Tongue (tissue), 2 donors: Measurements from ENCODE around the gene GRID2. TPM values are rescaled to one million over a fixed set of nuclear protein-coding genes. Genes with fewer than 3 reads are reported as not detected.
"Not testable (repeated sequence)": the region's sequence is repeated elsewhere in the genome, so short reads cannot be mapped to it uniquely, and the experiment has no call there.

Source experiments
- DNase-seq: peaks from one replicate; pipeline ENCODE4 v3.0.0-alpha.2; 2015
- total RNA-seq: library from RNA; depleted of rRNA; stranded (reverse); fragments of >200 nt; gene quantifications from one replicate; pipeline ENCODE4 v1.2.3, GENCODE V29; 2014

GRID2 gene
- 1.6 TPM for total RNA-seq

DNA sequence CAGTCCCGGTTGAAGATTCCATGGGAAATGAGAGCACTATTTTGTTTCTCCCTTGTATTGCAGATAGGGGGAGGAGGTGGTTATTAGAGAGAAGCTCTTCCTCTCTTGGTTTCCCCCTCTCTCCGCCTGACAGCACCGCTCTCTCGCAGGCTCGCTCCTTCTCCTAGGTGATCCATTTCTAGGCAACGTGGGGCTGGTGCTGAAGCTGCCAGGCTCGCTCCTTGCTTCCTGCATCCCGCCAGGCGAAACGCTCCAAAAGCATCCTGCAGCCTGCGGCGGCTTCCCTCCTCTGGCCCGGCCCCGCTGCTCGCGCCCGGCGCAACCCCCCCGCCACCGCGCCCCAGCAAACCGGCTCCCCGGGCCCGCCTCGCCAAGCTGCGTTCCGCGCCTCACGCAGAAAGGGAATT is at the start of gene GRID2:
TSS of gene GRID2 (plus strand) at position 346 of the 407 bp plus-strand sequence.
- DNase-seq, result peak; percentile 40

DNA sequence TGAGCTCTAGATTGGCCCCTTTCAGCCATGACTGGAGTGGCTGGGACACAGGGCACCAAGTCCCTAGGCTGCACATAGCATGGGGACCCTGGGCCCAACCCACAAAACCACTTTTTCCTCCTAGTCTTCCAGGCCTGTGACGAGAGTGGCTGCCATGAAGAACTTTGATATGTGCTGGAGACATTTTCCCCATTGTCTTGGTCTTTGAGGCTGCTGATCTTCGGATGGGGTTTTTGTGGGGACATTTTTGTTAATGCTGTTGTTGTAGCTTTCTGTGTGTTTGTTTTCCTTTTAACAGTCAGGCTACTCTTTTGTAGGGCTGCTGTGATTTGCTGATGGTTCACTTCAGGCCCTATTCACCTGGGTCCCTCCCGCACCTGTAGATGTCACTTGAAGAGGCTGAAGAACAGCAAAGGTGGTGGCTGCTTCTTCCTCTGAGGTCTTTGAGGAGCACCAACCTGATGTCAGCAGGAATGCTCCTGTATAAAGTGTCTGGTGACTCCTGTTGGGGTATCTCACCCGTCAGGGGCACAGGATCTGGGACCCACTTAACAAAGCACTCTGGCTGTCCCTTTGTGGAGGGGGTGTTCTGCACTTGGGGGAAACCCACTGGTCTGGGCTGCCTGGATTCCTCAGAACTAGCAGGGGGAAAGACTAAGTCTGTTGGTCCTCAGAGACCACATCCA is 49.6 kb upstream of the GRID2 start:
- DNase-seq, result no peak

DNA sequence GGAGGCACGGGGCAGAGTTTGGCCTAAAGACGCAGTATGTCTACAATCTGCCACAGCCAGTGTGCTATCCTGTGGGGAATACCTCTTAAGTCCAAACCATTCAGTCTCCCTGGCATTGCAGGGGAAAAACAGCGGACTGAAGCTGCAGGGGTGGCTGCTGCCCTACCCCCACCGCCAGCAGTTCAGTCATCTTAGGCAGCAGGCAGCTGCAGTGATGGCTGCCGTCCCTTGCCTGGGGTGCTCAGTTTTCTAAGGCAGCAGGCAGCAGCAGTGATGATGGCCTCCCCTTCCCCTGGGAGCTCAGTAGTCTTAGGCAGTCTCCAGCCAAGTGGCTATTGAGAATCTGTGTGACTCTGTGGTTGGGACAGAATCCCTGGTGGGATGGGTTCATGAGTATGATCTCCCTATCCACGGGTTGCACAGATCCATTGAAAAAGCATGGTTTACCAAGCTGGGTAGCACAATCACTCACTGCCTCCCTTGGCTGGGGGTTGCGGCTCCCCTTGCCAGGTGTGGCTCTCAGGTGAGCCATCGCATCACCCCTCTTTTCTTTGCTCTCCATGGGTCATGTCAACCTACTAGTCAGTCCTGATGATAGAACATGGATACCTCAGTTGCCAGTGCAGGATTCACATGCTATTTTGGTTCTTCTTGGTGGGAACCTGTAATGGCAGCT is 48.9 kb upstream of the GRID2 start:
- DNase-seq, result no peak

DNA sequence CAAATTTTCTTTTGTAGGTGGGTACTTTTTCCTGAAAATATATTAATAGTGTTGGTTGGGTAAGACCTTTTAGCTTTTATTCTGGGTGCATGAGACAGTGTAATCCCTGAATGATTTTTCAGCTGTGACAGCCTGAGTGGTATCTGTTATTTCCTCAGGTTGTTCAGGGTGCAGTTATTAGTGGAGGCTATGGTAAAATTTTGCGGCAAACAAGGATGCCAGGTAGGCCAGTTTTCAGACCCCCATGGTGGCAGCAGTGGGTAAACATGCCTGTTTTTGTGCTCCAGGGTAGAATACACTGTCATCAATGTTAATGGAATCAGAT is 47.9 kb upstream of the GRID2 start:
- DNase-seq, result no peak

DNA sequence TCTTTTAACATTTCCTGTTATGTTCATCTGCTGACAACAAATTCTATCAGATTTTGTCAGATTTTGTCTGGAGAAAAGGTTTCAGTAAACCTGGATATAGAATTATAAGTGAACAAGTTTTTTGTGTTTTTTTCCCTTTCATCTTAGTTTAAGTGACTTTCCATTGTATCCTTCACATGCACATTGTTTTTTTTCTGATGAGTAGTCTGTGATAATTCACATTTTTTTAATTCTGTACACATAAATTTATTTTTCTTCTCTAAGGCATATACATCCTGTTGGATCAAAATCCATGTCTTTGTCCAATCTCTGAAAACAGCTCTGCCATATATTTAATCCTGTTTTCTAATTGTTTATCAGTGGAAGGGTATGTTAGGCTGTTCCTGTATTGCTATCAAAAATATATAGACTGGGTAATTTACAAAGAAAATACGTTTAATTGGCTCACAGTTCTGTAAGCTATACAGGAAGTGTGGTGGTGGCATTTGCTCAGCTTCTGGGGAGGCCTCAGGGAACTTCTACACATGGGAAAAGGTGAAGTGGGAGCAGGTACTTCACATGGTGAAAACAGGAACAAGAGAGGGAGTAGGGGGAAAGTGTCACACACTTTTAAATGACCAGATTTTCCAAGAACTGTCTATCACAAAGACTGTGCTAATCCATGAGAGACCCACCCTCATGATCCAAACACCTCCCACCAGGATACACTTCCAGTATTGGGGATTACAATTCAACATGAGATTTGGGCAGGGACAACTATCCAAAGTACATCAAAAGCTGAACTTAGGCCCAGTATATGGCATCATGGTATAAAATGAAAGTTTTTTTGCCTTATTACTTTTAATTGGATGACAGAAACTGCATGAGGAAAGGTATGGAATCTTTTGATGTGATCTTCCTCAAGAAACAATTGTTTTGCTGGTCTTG is 45.6 kb upstream of the GRID2 start:
- DNase-seq, result no peak

DNA sequence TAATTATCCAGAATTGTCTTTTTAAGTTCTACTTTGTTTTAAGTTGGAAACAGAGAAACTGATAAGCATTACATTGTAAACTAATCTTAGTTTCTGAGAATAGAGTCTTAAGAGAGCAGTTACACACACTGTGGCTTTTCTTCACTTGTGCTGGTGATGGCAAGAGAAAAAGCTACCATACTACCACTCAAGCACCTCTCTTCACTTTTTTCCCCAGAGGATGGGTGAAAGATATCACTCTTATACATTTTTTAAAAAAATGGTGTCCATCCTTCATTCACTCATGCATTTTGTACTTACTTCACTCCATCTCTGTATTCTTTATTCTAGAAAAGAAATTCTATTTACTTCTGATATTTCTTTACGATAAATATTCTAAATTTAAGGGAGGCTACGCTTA is 42.5 kb upstream of the GRID2 start:
- no peak for DNase-seq

DNA sequence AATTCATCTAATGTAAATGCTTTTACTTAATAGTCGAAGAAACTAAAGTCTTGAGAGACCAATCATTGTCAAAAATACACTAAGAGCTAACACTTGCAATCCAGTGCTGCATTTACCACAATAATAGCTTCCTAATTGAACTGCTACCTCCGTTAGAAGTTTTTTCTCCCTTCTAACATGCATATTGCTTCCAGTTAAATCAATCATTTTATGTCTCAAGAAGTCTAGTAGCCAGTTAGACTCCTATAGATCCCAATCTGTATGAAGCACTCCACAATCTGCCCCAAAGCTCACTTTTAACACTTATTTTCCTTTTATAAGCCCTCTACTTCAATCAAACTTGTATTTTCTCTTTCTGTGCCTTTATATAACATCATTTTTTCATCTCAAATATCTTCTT is 41.4 kb upstream of the GRID2 start:
- no peak for DNase-seq

DNA sequence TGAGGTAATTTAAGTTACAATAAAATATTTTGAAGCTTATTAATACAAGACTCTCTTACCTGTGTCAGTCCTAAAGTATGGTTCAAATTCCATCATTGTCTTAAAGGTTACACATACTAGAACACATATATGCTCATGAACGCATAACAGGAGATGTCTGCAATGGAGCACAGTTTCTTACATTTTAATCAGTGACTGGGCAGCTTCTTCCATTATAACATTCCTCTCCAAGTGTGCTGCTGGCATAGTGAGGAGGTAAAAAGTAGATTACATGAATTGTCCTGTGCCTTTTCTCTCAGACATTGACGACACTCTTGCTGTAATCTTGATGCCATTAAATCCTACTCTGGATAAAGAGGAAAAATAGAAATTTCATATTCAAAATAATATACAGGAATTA is 40.8 kb upstream of the GRID2 start:
- DNase-seq, result no peak

DNA sequence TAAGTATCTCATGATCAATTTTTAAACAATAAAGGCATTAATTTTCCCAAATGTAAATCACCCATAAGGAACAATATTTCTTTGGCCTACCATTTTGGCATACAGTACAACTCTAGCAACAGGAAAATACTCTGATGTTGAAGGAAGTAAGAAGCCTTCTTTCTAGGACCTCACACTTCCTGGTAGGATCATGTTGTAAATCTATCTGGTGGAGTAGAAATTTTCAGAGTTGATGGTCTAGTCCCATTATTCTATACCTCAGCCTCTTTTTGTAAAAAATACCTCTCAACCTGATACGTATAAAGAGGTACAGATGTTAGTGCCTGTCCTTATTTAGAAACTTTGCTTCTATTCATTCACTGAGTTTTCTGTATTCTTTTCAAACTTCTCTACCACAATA is 40.2 kb upstream of the GRID2 start:
- no peak for DNase-seq

DNA sequence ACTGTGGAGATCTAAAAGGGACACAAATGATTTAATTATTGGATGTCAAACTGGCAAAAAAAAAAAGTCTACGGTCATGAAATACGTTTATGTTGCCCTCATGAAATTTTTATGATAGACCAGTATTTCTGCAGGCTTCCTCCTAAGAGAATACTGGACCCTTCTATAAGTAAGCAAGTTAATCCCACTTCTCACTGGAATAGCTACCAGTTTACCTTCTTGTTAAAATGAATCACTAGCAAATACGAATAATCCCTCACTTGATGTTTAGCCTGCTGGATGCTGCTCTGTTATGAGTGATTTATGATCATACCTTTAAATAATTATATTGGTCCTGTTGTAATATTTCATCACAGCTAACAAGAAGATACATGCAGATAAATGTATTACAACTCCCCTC is 39.6 kb upstream of the GRID2 start:
- no peak for DNase-seq

DNA sequence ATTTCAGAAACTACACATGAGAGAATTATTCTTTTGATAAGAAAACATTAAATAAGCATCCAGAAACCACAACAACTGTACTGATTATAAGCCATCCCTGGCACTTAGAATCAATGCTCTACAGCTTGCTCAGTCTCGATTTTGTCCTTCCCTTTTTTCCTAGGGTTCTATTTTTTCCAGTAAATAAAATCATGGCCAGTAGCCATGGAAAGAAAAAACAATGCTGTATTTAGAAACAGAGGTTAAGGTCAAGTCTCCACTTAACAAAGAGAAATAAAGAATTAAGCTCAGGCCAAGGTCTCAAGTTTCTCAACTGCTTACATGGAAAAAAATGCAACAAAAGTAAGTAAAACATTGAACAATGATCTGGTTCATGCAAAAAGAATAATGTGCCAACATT is 38.7 kb upstream of the GRID2 start:
- peak; percentile 34 for DNase-seq

DNA sequence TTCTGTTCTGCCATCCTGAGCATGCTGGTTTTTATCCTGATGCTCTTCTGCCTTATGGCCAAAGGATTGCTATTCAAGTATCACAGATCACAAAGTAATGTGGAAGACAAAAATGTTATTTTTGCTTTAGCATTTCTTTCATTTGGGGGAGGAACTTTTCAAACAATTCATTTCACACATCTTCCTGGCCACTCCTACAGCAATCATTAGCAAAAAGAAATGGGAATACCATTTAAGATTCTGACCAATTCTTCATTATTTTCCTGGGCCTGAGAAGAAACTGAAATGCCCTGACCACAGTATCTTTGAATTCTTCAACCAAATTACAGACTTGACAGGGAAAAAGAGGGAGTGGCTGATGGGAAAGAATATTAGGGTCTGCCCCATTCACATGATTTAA is 38.0 kb upstream of the GRID2 start:
- DNase-seq, result no peak

DNA sequence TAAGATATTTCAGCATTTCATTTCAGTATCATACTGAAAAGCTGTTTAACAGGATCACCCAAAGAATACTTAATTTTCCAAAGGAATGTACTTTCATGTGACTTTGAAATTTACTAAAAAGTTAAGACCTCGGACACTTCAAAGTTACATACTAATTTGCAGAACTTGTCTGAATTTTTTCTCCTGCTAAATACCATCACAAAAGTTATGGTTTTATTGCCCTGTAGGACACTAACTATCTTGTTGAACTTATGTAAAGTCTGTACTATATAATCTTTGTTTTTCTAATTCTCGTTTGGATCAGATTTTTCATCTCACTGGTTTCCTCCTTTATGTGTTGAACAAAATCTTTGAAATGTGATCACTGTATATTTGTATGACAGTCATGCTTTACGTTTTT is 37.2 kb upstream of the GRID2 start:
- DNase-seq, result no peak

DNA sequence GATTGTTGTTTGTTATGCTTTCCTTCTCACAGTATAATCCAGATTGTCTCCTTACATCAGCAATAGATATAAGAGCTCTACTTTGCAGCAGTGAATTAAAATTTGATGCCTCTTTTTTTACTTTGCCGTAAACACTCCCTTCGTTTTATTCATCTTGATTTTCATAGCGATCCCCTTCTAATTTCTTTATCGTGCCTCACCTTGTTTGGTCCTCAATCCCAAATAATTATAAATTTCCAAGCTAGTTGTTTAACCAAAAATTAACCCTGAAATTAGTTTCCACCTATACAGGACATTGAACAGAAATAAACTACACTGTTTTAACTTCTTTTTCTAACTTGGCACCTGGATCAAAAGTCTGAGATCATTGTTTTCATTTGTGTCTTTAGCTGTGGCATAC is 35.1 kb upstream of the GRID2 start:
- DNase-seq, result no peak

DNA sequence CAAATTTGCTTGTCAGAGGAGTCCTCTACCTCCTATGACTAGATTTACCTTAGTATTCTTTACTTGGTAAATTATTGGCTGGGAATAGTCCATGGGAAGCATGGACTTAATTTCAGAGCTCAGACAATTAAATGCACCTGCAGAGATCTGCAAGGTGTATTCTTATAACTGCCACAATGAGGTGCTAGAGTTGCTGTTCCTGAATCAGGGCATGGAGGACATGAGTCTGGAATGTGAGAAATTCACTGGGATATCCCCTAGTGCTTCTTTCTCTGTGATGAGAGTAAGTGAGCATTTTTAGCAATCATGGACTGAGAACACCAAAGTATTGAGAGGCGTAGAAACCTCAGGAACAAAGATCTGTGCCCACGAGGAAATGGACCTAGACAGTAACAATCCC is 32.9 kb upstream of the GRID2 start:
- no peak for DNase-seq

DNA sequence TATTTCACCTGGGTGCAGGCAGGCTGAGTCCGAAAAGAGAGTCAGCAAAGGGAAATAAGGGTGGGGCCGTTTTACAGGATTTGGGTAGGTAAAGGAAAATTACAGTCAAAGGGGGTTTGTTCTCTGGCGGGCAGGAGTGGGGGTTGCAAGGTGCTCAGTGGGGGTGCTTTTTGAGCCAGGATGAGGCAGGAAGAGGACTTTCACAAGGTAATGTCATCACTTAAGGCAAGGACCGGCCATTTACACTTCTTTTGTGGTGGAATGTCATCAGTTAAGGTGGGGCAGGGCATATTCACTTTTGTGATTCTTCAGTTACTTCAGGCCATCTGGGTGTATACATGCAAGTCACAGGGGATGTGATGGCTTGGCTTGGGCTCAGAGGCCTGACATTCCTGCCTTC is 32.2 kb upstream of the GRID2 start:
- DNase-seq, result not testable (repeated sequence)

DNA sequence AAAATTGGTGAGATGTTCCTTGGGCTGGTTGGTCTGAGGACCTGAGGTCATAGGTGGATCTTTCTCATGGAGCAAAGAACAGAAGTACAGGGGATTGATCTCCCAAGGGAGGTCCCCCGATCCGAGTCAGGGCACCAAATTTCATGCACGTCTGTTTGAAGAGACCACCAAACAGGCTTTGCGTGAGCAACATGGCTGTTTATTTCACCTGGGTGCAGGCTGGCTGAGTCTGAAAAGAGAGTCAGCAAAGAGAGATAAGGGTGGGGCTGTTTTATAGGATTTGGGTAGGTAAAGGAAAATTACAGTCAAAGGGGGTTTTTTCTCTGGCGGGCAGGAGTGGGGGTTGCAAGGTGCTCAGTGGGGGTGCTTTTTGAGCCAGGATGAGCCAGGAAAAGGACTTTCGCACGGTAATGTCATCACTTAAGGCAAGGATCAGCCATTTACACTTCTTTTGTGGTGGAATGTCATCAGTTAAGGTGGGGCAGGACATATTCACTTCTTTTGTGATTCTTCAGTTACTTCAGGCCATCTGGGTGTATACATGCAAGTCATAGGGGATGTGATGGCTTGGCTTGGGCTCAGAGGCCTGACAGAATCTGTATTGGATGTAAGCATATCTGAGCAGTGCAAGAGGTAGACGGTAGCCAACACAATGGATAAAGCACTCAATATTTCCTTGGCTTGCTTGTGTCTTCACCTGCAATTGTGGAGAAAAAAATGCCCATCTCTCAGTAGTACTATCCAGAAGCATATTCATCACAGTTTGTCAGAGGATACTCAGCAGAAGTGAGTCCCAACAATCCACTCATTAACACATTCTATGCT is 26.5 kb upstream of the GRID2 start:
- DNase-seq, result not testable (repeated sequence)

DNA sequence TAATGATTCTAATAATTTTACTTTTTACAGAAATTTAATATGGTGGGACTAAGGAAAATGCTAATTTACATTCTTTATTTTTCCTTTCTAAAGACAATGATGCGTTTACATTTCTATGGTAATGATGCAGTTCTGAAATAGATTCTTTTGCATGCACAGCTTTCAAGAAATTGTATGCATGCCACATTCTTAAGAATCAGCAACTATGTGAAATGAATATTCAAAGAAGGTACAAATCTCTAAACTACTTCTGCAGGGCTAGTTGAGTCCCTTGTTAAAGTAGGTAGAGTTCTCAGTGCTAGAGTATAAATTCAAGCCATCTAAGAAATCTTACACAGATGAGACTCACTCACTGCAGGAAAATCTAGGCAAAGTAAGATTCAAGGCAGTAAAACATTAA is 24.5 kb upstream of the GRID2 start:
- no peak for DNase-seq

DNA sequence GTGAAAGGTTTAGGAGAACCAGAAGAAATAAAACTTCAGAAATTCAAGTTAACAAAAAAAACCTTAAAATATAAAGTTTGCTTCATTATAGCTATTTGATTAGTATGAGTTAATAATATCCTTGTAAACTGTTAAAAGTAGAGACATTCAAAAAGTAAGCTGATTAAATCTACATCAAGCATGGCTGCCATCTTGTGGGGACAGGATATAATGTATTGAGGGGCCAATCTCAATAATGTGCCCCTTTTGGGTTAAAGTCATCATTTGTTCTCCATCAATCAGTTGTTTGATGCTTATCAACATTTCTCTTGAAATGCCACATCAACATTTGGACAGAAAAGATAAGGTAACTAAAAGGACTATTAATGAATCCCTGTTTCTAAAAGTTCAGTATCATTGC is 4.6 kb upstream of the GRID2 start:
- peak; percentile 15 for DNase-seq

DNA sequence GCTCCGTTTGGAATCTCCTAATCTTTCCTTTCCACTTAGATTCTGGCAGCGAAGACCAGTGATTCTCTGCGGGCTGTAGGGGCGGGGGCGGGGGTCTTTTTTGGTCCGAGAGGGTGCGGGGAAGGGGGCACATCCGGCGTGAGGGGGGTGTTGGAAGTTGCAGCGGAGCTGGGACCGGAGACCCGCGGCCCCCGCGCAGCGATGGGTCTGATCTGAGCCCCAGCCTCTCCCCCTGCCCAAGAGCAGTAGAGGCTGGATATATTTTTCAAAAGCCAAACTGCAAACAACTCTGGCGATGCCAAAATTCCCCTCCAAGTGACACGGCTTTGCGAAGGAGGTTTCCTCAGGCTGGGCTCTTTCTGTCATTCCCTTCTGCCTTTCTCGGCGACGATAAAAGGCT is 355 bp downstream of the GRID2 start:
- DNase-seq, result peak; percentile 35

DNA sequence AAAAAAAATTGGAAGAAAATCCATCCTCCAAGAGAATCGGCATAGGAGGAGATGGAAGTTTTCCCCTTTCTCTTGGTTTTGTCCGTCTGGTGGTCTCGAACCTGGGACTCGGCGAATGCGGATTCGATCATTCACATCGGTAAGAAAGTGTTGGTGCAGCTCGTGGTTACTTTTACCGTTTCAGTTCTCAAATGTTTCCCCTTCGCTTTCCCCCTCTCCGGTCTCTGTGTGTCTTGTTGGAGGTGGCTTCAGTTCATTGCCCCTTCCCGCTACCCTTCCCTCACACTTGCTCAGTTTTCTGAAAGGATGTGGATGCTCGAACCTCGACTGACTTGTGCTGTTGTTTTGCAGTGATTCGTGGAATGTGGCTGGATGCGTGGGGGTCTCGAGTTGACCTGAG is 840 bp downstream of the GRID2 start:
- peak; percentile 22 for DNase-seq

DNA sequence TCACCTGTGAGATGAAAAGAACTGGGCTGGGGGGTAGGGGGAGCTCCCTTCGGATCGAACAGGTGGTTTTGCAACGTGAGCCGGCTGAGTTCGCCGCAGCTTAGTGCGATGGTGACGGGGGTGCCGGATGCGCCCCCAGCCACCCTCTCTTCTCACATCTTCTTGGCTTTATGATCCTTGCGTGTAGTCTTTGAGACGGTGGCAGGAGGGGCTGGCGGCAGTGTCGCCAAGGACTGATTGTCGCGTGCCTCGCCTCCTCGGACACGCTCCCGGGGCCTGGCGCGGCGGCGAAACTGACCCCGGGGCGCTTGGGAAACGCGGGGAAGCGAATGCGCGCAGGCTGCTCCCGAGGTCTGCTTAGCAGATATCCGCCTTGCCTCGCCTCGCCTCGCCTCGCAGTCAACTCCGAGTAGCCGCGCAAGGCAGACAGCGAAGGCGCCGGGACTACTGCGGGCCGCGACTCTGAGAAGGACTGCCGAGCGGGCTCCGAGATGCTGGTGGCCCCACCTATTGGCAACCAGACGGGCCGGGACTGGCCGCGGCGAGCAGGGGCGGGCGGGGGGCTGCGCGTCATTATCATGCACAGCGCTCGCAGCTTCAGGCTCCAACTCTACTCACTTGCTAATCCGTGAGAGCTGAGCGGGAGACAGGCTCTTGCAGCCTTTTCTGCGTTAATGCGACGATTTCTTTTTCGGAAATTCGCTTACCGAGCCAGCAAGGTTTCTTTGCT is 1.5 kb downstream of the GRID2 start:
- DNase-seq, result peak; percentile 77
